GM23338 (cell line): ENCODE data around the gene EPG5. TPM values are rescaled to one million over a fixed set of nuclear protein-coding genes. Genes with fewer than 3 reads are reported as not detected.

ENCODE experiments used
- ATAC-seq: fragments of 200-7000 bp; cut with Tn5 transposase; 3 replicates; pipeline ENCODE4 v1.9.1; 2020
- DNase-seq: peaks from one replicate; pipeline ENCODE4 v3.0.0-alpha.2; 2015; ENCODE audit warnings: low spot score
- H2AFZ ChIP-seq: fragments of 200-600 bp; sonication (generic); 2 replicates; pipeline ENCODE4 v1.8.0; 2016; ENCODE audit warnings: antibody characterized with exemption, mild to moderate bottlenecking, moderate library complexity
- H3F3A ChIP-seq: fragments of 200-600 bp; sonication (generic); replicated peaks from 2 replicates; pipeline ENCODE4 v1.8.0; 2017; ENCODE audit warnings: antibody characterized with exemption, mixed run types, low read depth
- H3K27ac ChIP-seq: fragments of 200-600 bp; sonication (generic); 2 replicates; pipeline ENCODE4 v1.6.1; 2016; ENCODE audit warnings: low read depth
- H3K27me3 ChIP-seq: fragments of 200-600 bp; sonication (generic); 2 replicates; pipeline ENCODE4 v1.8.0; 2016; ENCODE audit warnings: mild to moderate bottlenecking, mixed run types, moderate library complexity; ENCODE audit not compliant: insufficient read depth
- H3K36me3 ChIP-seq: fragments of 200-600 bp; sonication (generic); 2 replicates; pipeline ENCODE4 v1.8.0; 2016; ENCODE audit warnings: mild to moderate bottlenecking; ENCODE audit not compliant: insufficient read depth
- H3K4me1 ChIP-seq: fragments of 200-600 bp; sonication (generic); 2 replicates; pipeline ENCODE4 v1.8.0; 2016; ENCODE audit warnings: mild to moderate bottlenecking, moderate library complexity; ENCODE audit not compliant: insufficient read depth
- H3K4me2 ChIP-seq: fragments of 200-600 bp; sonication (generic); 2 replicates; pipeline ENCODE4 v1.7.1; 2017; ENCODE audit warnings: mixed run types
- H3K4me3 ChIP-seq: fragments of 200-600 bp; sonication (generic); 2 replicates; pipeline ENCODE4 v1.6.1; 2016; ENCODE audit warnings: mixed run types
- H3K79me2 ChIP-seq: fragments of 200-600 bp; sonication (generic); replicated peaks from 2 replicates; pipeline ENCODE4 v1.8.0; 2017; ENCODE audit warnings: mild to moderate bottlenecking; ENCODE audit not compliant: insufficient read depth
- H3K9me2 ChIP-seq: fragments of 200-600 bp; sonication (generic); 2 replicates; pipeline ENCODE4 v1.8.0; 2017; ENCODE audit not compliant: insufficient read depth
- H4K20me1 ChIP-seq: fragments of 200-600 bp; sonication (generic); replicated peaks from 2 replicates; pipeline ENCODE4 v1.8.0; 2017; ENCODE audit warnings: mild to moderate bottlenecking; ENCODE audit not compliant: insufficient read depth
- H3K27ac Mint-ChIP-seq: 2 replicates; pipeline ENCODE4 v1.8.0; 2020; ENCODE audit warnings: inconsistent platforms, mild to moderate bottlenecking, moderate library complexity, mixed read lengths
- H3K27me3 Mint-ChIP-seq: 3 replicates; pipeline ENCODE4 v1.8.0; 2022; ENCODE audit warnings: low read depth, mild to moderate bottlenecking, moderate library complexity, mixed read lengths, inconsistent platforms; ENCODE audit not compliant: insufficient read depth, poor library complexity
- H3K36me3 Mint-ChIP-seq: 3 replicates; pipeline ENCODE4 v1.8.0; 2021; ENCODE audit warnings: low read depth, mild to moderate bottlenecking, inconsistent platforms, moderate library complexity, mixed read lengths
- H3K4me1 Mint-ChIP-seq: 3 replicates; pipeline ENCODE4 v1.8.0; 2020; ENCODE audit warnings: mild to moderate bottlenecking, inconsistent platforms, mixed read lengths
- H3K4me3 Mint-ChIP-seq: 3 replicates; pipeline ENCODE4 v1.8.0; 2021; ENCODE audit warnings: moderate library complexity, mild to moderate bottlenecking, inconsistent platforms, mixed read lengths
- H3K9me3 Mint-ChIP-seq: 3 replicates; pipeline ENCODE4 v1.8.0; 2020; ENCODE audit warnings: moderate library complexity, mild to moderate bottlenecking, inconsistent platforms, mixed read lengths
- CREB1 ChIP-seq: fragments of 250-450 bp; sonication (Bioruptor Pico); IDR thresholded peaks from 2 replicates; pipeline ENCODE4 v1.5.0; 2020; ENCODE audit warnings: low read depth, mild to moderate bottlenecking, moderate library complexity
- ETS1 ChIP-seq: IDR thresholded peaks from 2 replicates; pipeline ENCODE4 v1.6.1; 2016; ENCODE audit warnings: antibody characterized with exemption
- EZH2 ChIP-seq: fragments of 200-600 bp; sonication (generic); IDR thresholded peaks from one replicate; pipeline ENCODE4 v1.8.0; 2017; ENCODE audit warnings: antibody characterized with exemption, mild to moderate bottlenecking, low read depth; ENCODE audit not compliant: unreplicated experiment
- EZH2phosphoT487 ChIP-seq: fragments of 200-600 bp; sonication (generic); IDR thresholded peaks from one replicate; pipeline ENCODE4 v1.8.1; 2018; ENCODE audit warnings: antibody characterized with exemption; ENCODE audit not compliant: unreplicated experiment
- JUNB ChIP-seq: IDR thresholded peaks from one replicate; pipeline ENCODE4 v1.6.1; 2016; ENCODE audit warnings: antibody characterized with exemption; ENCODE audit not compliant: unreplicated experiment
- NANOG ChIP-seq: IDR thresholded peaks from 2 replicates; pipeline ENCODE4 v1.6.1; 2016; ENCODE audit warnings: antibody characterized with exemption, borderline replicate concordance
- POLR2AphosphoS5 ChIP-seq: IDR thresholded peaks from 2 replicates; pipeline ENCODE4 v1.6.1; 2016; ENCODE audit warnings: antibody characterized with exemption, low read depth
- REST ChIP-seq: IDR thresholded peaks from one replicate; pipeline ENCODE4 v1.6.1; 2018; ENCODE audit warnings: antibody characterized with exemption; ENCODE audit not compliant: unreplicated experiment
- STAT1 ChIP-seq: IDR thresholded peaks from one replicate; pipeline ENCODE4 v1.6.1; 2016; ENCODE audit warnings: antibody characterized with exemption; ENCODE audit not compliant: unreplicated experiment
- ZNF114 ChIP-seq: fragments of 250-450 bp; sonication (Bioruptor Pico); IDR thresholded peaks from 2 replicates; pipeline ENCODE4 v1.5.0; 2020; ENCODE audit warnings: mild to moderate bottlenecking, moderate library complexity
- ZNF331 ChIP-seq: fragments of 250-450 bp; sonication (Bioruptor Pico); IDR thresholded peaks from 2 replicates; pipeline ENCODE4 v1.5.0; 2020; ENCODE audit warnings: low read depth, mild to moderate bottlenecking, moderate library complexity
- polyA plus RNA-seq: library from polyadenylated mRNA; unstranded; fragments of >200 nt; fragmentation: Nextera tagmentation; extraction: Ambion mirVana; gene quantifications from 2 replicates; pipeline ENCODE4 v1.2.1, GENCODE V29; 2016
- total RNA-seq: library from RNA; depleted of rRNA; stranded (reverse); fragments of >200 nt; shearing (Covaris generic); gene quantifications from 2 replicates; pipeline ENCODE4 v1.2.3, GENCODE V29; 2014

Gene EPG5
- total and polyA plus RNA-seq, 2 experiments from 2014 or later, result 4.1 to 29.2 TPM

GRCh38 chr18:45874491-45875184, 92.5 kb downstream of the EPG5 start:
- no peak overlapping the region for H3K27ac Mint-ChIP-seq
- no peaks in the 10 kb centered on the region for H3K4me1 ChIP-seq
- no peaks in the 10 kb centered on the region for H3K79me2 ChIP-seq
- TF ChIP-seq STAT1 (no peak), ZNF114 (no peak), ETS1 (no peak)
- H3K4me3 Mint-ChIP-seq, result no peak overlapping the region
- DNase-seq, result no peak
- H3K4me3 ChIP-seq, result no peak overlapping the region
- no peak overlapping the region for H2AFZ ChIP-seq
- H3K4me2 ChIP-seq, result no peak overlapping the region
- no peaks in the 10 kb centered on the region for H3K27me3 ChIP-seq
- H3K36me3 Mint-ChIP-seq, result peaks cover 27% of the 10 kb centered on the region
- ATAC-seq, result no peak
- no peaks in the 10 kb centered on the region for H3K27me3 Mint-ChIP-seq
- H3K27ac ChIP-seq, result no peak overlapping the region
- no peaks in the 10 kb centered on the region for H3K9me2 ChIP-seq
- H3K36me3 ChIP-seq, result no peaks in the 10 kb centered on the region
- H3K4me1 Mint-ChIP-seq, result peaks cover 2% of the 10 kb centered on the region; the same call in 1 of the 3 replicates
- no peaks in the 10 kb centered on the region for H3F3A ChIP-seq
- peaks cover 6% of the 10 kb centered on the region; the same call in 2 of the 3 replicates for H3K9me3 Mint-ChIP-seq
- no peaks in the 10 kb centered on the region for H4K20me1 ChIP-seq

GRCh38 chr18:45871431-45872084, 95.6 kb downstream of the EPG5 start:
- Histone ChIP-seq H3K4me2 (no peak overlapping the region), H3F3A (no peaks in the 10 kb centered on the region), H3K9me2 (no peaks in the 10 kb centered on the region), H3K4me1 (no peaks in the 10 kb centered on the region), H4K20me1 (no peaks in the 10 kb centered on the region), H2AFZ (no peak overlapping the region), H3K27me3 (no peaks in the 10 kb centered on the region), H3K79me2 (no peaks in the 10 kb centered on the region), H3K36me3 (no peaks in the 10 kb centered on the region), H3K27ac (no peak overlapping the region), H3K4me3 (no peak overlapping the region)
- Mint-ChIP-seq H3K36me3 (peaks cover 29% of the 10 kb centered on the region), H3K9me3 (peaks cover 6% of the 10 kb centered on the region; the same call in 2 of the 3 replicates), H3K27ac (no peak overlapping the region), H3K27me3 (no peaks in the 10 kb centered on the region), H3K4me3 (no peak overlapping the region), H3K4me1 (no peaks in the 10 kb centered on the region)
- DNase-seq (no peak), ATAC-seq (no peak)
- TF ChIP-seq EZH2 (no peak), ZNF331 (CRISPR knock-in tag) (no peak), EZH2phosphoT487 (no peak), ETS1 (no peak), JUNB (no peak), REST (no peak), CREB1 (CRISPR knock-in tag) (no peak), NANOG (no peak), POLR2AphosphoS5 (no peak), STAT1 (no peak)
